PFSK-1 (cell line): ENCODE data around the gene PLSCR3.

Experiments used
- FOXP2 ChIP-seq: optimal IDR thresholded peaks from 2 replicates; pipeline ENCODE3; 2011; ENCODE audit warnings: borderline replicate concordance, control low read depth, inconsistent platforms; ENCODE audit not compliant: insufficient read depth; ENCODE audit errors: extremely low read length, extremely low read depth
- POLR2AphosphoS5 ChIP-seq: IDR thresholded peaks from 2 replicates; pipeline ENCODE4 v1.6.1; 2012; ENCODE audit warnings: low read depth, mild to moderate bottlenecking, control low read depth, low read length, moderate library complexity
- REST ChIP-seq, 2 experiments: IDR thresholded peaks; 2 replicates each; pipeline versions ENCODE4 v1.6.1 to v1.8.0; 2011 to 2012; ENCODE audit warnings: low read depth in 2 of 2, low read length in 2 of 2, control low read depth in 1 of 2, inconsistent platforms in 1 of 2, mild to moderate bottlenecking in 1 of 2, moderate library complexity in 1 of 2; ENCODE audit not compliant: insufficient read depth in 1 of 2
- SIN3A ChIP-seq: IDR thresholded peaks from 2 replicates; pipeline ENCODE4 v1.6.1; 2012; ENCODE audit warnings: mild to moderate bottlenecking, low read length, moderate library complexity, borderline replicate concordance; ENCODE audit not compliant: insufficient read depth
- TAF1 ChIP-seq: IDR thresholded peaks from 2 replicates; pipeline ENCODE4 v1.6.1; 2012; ENCODE audit warnings: low read length, control low read depth, borderline replicate concordance; ENCODE audit not compliant: insufficient read depth

Gene PLSCR3

GRCh38 chr17:7389924-7390910, 4.1 kb downstream of the PLSCR3 start:
- TF ChIP-seq REST (IDR thresholded peaks at IDR 0.05; ENCODE audit: insufficient read depth in 1 of 2, low read depth in 2 of 2, low read length in 2 of 2) (no peak), FOXP2 (no peak)

- TF ChIP-seq SIN3A (no peak), FOXP2 (no peak), POLR2AphosphoS5 (no peak), TAF1 (no peak), REST (IDR thresholded peaks at IDR 0.05; ENCODE audit: insufficient read depth in 1 of 2, low read depth in 2 of 2, low read length in 2 of 2) (no peak)
Measured at GRCh38 chr17:7388856-7389255, 5.5 kb downstream of the PLSCR3 start.

- TF ChIP-seq TAF1: no peak
- no peak for TF ChIP-seq REST (IDR thresholded peaks at IDR 0.05; ENCODE audit: insufficient read depth in 1 of 2, low read depth in 2 of 2, low read length in 2 of 2)
- no peak for TF ChIP-seq POLR2AphosphoS5
- TF ChIP-seq SIN3A: no peak
- TF ChIP-seq FOXP2: no peak
Measured at GRCh38 chr17:7384489-7385081, 9.7 kb downstream of the PLSCR3 start.

GRCh38 chr17:7383742-7384488, 10.4 kb downstream of the PLSCR3 start:
- no peak for TF ChIP-seq POLR2AphosphoS5
- TF ChIP-seq REST (IDR thresholded peaks at IDR 0.05; ENCODE audit: insufficient read depth in 1 of 2, low read depth in 2 of 2, low read length in 2 of 2): no peak
- TF ChIP-seq TAF1: no peak
- TF ChIP-seq FOXP2: no peak
- TF ChIP-seq SIN3A: no peak
